ENCODE data around the gene ETHE1.
A peak's percentile ranks its signal among the peaks of the same experiment; 100 is the strongest.

The ETHE1 gene, protein sequence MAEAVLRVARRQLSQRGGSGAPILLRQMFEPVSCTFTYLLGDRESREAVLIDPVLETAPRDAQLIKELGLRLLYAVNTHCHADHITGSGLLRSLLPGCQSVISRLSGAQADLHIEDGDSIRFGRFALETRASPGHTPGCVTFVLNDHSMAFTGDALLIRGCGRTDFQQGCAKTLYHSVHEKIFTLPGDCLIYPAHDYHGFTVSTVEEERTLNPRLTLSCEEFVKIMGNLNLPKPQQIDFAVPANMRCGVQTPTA

GRCh38 chr19:43526884-43527859, at the start of gene ETHE1:
TSS of gene ETHE1 (minus strand) at chr19:43527201. CDS start at chr19:43527177, 24 bp downstream.
- peak; percentile 61 to 72 for DNase-seq

GRCh38 chr19:43575955-43576878, 49.2 kb upstream of the ETHE1 start:
- DNase-seq, result no peak

GRCh38 chr19:43575156-43575950, 48.4 kb upstream of the ETHE1 start, which contains the start of the genes PINLYP and XRCC1:
TSS of gene PINLYP (plus strand) at chr19:43575801. CDS start at chr19:43577192, 1,391 bp downstream.
TSS of gene XRCC1 (minus strand) at chr19:43575527. CDS start at chr19:43575458, 69 bp downstream.
- peak; percentile 98 to 99 for DNase-seq

GRCh38 chr19:43574424-43575155, 47.6 kb upstream of the ETHE1 start:
- DNase-seq, result no peak

DNA sequence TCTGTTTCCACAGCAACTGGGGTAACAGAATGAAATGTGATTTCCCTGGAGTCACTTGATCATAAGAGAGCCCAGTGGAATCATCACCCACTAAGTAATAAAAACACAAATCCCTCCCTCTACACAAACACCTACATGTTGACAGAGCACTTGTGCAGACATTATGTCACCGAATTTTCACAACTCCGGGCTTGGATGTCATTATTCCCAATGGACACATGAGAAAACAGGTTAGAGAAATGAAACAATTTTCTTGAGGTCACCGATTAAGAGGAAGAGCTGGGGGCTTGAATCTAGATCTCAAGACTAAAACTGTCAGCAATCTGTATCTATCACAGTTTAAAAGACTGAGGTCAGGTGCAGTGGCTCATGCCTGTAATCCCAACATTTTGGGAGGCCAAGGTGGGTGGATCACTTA, 45.2 kb upstream of the ETHE1 start:
- peak; percentile 41 to 88 for DNase-seq

GRCh38 chr19:43570174-43570791, 43.3 kb upstream of the ETHE1 start:
- DNase-seq, result no peak

GRCh38 chr19:43569657-43570056, 42.7 kb upstream of the ETHE1 start:
- DNase-seq, result no peak

DNA sequence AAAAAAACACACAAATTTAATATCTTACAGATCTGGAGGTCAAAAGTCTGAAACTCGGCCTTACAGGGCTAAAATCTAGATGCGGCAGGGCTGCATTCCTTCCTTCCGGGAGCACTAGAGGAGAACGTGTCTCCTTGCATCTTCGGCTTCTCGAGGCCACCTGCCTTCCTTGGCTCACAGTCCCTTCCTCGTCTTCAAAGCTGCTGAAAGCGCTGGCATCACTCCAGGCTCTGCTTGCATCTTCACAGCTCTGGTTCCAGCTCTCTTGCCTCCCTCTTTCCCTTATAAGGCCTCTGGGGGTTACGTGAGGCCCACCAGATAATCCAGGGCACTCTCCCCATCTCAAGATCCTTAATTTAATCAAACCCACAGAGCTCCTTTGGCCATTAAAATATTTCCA, 37.8 kb upstream of the ETHE1 start:
- DNase-seq, result no peak

DNA sequence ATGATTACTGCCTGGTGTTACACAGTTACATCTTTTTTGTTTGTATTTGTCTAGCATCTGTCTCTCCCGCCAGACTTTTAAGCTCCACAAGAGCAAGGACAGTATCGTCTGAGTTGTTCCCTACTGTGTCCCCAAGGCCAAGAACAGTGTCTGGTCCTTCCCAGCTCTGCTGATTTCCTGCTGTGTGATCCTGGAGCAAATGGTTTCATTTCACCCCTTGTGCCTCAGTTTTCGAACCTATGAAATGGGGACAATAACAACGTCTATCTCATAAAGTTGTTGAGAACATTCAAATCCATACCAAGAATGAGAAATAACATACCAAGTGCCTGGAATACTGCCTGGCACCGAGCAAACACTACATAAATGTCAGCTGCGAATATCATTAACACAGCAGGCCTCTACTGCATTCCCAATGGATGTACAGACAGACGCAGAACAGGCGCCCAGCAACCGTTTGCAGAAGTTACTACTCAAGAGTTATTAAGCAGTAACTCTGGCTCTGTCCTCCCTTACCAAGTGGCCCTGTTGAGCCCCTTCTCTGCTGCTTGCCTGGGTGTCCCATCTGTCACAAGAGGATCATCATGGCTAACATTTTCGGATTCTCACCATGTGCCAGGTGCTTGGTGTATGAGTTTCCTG, 36.9 kb upstream of the ETHE1 start:
- no peak for DNase-seq

- DNase-seq, result peak; percentile 82
Measured at GRCh38 chr19:43562698-43563241, 35.8 kb upstream of the ETHE1 start.

DNA sequence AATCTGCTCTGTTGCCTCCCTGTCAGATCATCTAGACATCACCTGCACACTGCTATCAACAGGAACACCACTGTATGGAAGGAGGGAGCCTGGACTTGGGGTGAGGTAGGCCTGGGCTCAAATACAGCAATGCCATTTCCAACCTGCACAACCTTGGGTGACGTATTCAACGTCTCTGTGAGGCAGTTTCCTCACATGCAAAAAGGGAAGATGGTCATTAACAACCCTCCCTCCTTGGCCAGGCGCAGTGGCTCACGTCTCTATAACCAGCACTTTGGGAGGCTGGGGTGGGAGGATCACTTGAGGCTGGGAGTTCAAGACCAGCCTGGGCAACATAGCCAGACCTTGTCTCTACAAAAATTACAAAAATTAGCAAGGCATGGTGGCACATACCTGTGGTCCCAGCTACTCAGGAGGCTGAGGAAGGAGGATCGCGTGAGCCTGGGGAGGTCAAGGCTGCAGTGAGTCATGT, 35.3 kb upstream of the ETHE1 start:
- peak in 1 of 2 donors; percentile 25 for DNase-seq

GRCh38 chr19:43561139-43561970, 34.4 kb upstream of the ETHE1 start:
- no peak for DNase-seq

GRCh38 chr19:43560687-43561086, 33.7 kb upstream of the ETHE1 start:
- DNase-seq, result peak in 1 of 2 donors; percentile 56

- peak; percentile 64 to 93 for DNase-seq
Measured at GRCh38 chr19:43555185-43555770, 28.3 kb upstream of the ETHE1 start.

DNA sequence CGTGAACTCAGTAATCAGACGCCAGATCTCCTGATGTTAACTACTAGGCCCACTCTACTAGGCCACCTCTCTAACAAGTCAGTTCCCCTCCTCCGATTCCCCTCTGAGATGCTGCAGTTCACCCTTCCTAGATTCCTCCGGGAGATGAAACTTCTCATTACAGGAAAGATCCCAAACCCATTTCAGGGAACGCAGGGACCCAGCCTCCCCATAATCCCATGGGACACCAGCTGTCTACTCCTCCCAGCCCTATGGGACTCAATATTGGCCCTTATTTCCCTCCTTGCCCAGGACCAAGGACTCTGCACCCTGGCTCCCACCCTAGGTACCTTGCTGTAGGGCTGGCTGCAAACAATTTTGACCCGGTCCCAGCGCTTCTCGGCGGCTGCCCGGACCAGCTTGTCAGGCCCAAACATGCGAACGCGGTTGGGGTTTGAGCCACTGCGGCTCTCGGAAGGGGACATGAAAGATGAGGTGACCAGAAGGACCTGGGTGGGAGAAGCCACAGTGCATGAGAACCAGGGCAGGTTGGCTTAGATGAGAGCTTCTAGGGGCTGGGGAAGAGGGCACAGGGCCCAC, 27.4 kb upstream of the ETHE1 start:
- DNase-seq, result no peak

- no peak for DNase-seq
Measured at GRCh38 chr19:43553656-43554055, 26.7 kb upstream of the ETHE1 start.

GRCh38 chr19:43552616-43553015, 25.6 kb upstream of the ETHE1 start:
- no peak for DNase-seq

DNA sequence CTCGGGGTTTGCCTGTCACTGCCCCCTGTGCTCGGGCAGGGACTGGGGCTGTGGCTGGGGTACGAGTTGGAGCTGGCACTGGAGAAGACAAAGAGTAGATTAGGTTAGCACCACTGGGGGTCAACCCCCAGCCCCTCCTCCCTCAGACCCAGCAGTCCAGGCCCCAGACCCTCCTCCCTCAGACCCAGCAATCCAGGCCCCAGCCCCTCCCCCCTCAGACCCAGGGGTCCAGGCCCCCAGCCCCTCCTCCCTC, 25.1 kb upstream of the ETHE1 start:
- DNase-seq, result no peak
